GM19328 (cell line): ENCODE measurements around the gene ZYG11B.
"Not testable (repeated sequence)": the region's sequence is repeated elsewhere in the genome, so short reads cannot be mapped to it uniquely, and the experiment has no call there.

Experiments used
- ATAC-seq: cut with Tn5 transposase; IDR thresholded peaks from one replicate; pipeline ENCODE4 v1.9.1; 2021; ENCODE audit warnings: mild to moderate bottlenecking, moderate library complexity; ENCODE audit not compliant: unreplicated experiment

ZYG11B gene

DNA sequence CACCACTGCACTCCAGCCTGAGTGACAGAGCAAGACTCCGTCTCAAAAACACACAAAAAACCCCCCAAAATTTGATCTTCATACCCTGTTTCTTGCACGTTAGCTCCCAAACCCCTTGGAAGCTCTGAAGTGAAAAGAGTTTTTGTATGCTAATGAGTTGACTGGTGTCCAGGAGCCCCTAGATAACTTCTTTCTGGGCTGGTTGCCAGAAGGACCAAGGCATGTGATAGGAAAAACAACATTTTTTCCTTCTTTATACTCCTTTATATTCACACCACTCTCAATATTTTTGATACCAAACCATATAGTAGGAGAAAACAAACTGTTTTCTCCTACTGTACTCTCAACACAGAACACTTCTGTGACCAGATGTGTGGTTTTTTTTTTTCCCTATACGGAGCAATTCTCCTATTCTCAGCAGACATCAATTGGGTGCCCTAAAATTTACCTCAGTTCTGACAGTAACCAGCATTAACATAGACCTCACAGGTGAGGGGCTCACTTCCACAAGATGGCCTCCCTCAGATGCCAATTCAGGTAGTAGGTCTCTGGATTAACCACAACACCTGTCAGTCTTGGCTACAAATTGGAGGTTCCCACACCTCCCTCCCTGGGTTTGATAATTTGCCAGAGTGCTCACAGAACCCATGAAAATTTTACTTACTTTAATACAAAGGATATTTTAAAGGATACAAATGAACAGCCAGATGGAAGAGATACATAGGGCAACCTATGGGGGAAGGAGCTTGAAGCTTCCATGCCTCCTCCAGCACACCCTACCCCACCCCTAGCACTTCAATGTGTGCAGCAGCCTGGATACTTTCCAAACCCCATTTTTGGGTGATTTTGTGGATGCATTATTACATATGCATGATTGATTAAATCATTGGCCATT, 25.6 kb downstream of the ZYG11B start:
- no peak for ATAC-seq

DNA sequence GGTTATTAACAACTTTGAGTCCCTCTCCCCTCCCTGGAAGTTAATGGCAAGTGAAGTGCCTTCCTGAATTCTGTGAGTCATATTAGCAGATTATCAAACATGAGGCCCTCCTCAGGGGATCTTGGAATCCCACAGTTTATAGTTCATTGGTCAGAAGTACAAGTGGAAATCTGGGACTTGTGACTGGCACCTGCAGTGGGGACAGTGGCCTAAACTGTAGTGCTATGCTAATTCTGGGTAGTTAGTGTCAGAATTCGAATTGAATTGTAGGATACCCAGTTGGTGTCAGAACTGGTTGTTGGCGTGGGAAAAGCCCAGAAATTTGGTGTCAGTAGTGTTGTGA, 26.2 kb downstream of the ZYG11B start:
- no peak for ATAC-seq

DNA sequence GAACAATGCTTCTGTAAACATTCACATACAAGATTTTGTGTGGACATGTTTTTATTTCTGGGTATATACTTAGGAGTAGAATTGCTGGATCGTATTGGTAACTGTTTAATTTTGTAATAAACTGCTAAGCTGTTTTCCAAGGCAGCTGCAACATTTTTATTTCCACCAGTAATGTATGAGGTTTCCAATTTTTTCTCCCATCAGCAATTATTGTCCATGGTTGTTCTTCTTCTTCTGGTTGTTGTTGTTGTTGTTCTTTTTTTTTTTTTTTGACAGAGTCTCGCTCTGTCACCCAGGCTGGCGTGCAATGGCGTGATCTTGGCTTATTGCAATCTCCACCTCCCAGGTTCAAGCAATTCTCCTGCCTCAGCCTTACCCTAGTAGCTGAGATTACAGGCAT, 26.9 kb downstream of the ZYG11B start:
- ATAC-seq, result no peak

DNA sequence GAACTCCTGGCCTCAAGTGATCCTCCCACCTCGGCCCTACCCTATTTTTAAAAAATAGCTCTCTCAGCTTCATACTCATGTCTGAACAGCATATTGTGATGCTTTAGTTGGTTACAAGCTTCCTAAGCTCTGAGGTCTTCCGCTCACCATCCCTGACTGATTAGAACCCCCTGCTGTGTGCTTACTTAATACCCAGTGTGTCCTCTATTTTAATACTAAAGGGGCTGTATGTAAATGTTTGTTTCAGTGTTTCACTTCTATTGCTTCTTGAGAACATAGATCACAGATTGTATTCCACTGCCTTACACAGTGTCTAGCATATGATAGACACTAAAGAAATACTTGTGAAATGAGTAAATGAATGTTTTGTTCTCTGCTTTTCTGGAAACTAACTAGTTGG, 29.8 kb downstream of the ZYG11B start:
- ATAC-seq, result no peak

DNA sequence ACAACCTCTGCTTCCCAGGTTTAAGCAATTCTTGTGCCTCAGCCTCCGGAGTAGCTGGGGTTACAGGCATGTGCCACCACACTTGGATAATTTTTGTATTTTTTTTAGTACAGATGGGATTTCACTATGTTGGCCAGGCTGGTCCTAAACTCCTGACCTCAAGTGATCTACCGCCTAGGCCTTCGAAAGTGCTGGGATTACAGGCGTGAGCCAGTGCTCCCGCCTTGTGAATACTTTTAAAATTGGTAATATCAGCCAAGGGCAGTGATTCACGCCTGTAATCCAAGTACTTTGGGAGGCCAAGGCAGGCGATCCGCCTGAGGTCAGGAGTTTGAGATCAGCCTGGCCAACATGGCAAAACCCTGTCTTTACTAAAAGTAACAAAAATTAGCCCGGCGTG, 33.7 kb downstream of the ZYG11B start:
- no peak for ATAC-seq

DNA sequence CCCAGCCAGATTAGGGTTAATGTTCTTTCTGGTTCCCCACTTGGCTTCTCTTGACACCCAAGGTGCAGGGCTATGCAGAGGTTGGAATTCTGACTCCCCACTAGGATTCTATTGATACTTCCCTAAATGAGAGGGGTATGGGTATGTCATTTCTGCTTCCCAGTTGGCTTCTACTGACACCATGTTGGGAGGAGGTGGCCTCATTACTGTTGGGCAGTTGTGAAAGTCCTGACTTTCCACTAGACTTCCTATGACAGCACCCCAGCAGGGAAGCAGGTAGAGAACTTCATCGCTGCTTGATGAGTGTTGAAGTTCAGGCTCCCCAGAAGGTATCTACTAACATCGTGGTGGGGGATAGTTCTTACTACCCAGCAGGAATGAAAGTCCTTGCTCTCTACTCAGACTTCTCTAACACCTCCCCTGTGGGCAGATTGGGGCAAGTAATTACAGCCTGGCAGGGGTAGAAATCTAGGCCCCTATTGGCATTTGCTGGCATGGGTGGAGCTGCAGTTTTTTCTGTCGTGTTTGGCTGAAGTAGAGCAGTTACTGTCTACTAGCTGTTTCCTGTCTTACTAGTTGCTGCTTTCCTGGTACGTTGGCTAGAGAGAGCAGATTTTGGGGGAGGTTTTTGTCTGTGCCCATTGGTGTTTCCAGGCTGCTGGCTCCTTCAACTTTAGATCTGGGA, 41.5 kb downstream of the ZYG11B start:
- no peak for ATAC-seq

DNA sequence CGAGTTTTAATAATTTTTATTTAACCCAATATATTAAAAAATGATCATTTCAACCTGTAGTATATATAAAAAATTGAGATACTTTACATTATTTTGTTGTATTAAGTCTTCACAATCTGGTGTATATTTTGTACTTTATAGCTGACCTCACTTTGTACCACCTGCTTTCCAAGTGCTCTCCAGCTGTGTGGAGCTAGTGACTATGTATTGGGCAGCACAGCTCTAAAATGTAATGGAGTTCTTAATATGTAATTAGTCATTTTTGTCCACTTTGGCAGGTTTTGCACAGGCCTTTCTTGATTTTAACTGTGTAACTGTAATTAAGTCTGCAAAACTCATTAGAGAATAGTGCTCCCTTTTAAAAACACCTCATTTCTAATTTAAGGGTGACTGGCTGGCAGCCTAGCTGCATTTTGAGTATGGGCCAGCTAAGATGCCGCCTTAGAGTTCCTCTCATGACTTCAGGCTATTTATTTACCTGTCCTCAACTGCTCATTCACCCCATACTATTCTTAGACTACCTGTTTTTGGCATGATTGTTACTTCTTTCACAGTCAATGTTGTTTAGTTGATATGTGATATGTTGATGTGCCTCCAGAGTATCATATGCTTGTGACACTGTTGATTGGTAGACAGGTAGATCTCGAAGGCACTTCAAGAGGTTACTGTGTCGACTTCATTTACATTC, 43.2 kb downstream of the ZYG11B start:
- no peak for ATAC-seq

DNA sequence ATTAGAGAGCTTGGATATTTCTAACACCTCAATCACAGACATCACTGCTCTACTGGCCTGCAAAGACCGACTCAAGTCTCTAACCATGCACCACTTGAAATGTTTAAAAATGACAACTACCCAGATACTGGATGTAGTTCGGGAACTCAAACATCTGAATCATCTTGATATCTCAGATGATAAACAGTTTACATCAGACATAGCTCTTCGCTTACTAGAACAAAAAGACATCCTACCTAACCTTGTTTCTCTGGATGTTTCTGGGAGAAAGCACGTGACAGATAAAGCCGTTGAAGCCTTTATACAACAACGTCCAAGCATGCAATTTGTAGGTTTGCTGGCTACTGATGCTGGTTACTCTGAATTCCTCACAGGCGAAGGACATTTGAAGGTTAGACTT, 45.1 kb downstream of the ZYG11B start:
- no peak for ATAC-seq

DNA sequence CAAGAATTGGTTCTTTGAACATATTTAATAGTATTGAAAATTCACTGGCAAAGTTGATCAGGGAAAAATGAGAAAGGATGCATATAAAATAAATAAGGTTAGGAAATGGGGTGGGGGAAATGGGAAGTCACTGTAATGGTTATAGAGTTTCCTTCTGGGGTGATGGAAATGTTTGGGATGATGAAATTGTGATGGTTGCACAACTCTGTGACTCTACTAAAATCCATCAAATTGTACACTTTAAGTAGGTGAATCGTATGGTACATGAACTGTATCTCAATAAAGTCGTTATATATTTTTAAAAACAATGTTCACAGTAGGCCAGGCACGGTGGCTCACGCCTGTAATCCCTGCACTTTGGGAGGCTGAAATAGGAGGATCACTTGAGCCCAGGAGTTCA, 59.9 kb downstream of the ZYG11B start:
- ATAC-seq, result no peak

DNA sequence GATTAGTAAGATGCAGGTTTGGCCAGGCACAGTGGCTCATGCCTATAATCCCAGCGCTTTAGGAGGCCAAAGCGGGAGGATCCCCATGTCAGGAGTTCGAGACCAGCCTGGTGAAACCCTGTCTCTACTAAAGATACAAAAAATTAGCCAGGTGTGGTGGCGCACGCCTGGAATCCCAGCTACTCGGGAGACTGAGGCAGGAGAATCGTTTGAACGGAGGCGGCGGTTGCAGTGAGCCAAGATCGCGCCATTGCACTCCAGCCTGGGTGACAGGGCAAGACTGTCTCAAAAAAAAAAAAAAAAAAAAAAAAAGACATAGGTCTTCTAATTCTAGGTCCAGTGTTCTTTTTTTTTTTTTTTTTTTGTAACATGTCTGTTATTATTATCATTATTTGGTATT, 64.2 kb downstream of the ZYG11B start:
- ATAC-seq, result not testable (repeated sequence)

DNA sequence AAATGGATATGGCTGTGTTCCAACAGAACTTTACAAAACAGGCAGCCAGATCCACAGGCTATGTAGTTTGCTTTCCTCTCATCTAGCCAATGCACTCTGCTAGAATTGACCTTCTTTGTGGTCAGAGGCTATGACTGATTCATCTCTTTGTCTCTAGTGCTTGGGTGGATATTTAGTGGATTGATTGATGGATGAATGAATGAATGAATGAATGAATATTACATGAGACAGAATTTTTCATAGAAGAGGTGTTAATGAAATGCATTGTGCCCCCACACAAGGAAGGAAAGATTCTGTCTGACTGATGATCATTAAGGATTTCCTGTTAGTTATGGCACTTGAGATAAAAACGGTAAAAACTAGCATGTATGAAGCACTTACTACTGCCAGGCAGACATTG, 65.8 kb downstream of the ZYG11B start:
- no peak for ATAC-seq

DNA sequence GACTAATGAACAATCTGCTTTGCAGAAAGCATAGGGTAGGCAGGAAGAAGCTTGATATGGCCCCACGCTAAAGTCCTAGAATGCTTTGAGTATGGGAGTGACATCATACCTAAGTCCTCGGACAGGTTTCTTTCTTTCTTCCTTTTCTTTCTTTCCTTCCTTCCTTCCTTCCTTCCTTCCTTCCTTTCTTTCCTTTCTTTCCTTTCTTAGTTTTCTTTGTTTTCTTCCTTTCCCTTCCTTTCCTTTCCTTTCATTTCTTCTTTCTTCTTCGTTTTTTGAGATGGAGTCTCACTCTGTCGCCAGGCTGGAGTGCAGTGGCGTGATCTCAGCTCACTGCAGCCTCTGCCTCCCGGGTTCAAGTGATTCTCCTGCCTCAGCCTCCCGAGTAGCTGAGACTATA, 67.5 kb downstream of the ZYG11B start:
- not testable (repeated sequence) for ATAC-seq

DNA sequence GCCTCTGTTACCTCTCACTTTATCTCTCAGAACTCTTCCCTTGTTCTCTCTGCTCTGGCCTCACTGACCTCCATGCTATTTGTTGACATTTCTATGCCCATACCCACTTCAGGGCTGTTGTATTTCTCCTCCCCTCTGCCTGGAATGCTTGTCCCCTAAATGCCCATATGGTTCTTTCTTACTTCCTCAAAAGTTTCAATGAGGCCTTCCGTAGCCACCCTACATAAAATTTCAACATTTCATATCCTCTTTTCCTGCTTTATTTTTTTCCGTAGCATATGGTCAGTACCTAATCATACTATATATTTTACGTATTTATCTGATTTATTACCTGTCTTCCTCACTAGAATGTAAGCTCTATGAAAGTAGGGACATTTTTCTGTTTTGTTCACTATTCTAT, 69.2 kb downstream of the ZYG11B start:
- ATAC-seq, result no peak

DNA sequence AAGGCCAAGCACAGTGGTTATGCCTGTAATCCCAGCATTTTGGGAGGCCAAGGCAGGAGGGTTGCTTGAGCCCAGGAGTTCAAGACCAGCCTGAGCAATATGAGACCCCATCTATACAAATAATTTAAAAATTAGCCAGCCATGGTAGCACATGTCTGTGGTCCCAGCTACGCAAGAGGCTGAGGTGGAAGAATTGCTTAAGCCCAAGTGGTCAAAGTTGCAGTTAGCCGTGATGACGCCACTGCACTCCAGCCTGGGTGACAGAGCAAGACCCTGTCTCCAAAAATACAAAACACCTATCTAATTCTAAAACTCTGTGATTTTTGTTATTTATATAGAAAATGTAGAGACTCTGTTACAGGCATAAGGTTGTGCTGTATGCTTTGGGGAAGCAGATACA, 72.1 kb downstream of the ZYG11B start:
- ATAC-seq, result no peak

DNA sequence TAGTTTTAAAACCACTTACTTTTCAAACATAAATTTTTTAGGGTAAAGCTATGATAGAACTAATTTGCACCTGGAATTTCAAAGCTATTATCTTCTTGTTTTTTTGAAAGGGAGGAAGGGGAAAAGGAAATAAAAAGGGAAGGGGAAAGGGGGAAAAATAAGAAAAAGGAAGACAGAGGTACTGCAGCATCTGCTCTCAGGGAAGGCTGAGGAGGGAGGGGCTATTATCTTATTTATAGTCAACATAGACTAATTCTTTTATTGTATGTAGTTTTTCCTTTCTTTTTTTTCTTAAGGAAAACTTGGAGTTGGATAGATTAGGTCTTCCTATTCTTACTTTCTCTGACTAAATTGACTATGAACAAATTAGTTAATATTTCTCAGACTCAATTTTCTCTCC, 74.8 kb downstream of the ZYG11B start:
- no peak for ATAC-seq

DNA sequence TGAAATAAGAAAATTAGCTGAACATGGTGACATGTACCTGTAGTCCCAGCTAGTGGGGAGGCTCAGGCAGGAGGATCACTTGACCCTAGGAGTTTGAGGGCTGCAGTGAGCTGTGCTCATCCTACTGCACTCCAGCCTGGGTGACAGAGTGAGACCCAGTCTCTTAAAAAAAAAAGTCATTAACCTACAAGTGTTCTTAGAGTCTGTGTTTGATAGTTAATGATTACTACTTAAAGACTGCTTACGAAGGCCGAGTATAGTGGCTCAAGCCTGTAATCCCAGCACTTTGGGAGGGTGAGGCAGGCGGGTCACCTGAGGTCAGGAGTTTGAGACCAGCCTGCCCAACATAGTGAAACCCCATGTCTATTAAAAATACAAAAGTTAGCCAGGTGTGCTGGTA, 77.8 kb downstream of the ZYG11B start:
- ATAC-seq, result not testable (repeated sequence)

DNA sequence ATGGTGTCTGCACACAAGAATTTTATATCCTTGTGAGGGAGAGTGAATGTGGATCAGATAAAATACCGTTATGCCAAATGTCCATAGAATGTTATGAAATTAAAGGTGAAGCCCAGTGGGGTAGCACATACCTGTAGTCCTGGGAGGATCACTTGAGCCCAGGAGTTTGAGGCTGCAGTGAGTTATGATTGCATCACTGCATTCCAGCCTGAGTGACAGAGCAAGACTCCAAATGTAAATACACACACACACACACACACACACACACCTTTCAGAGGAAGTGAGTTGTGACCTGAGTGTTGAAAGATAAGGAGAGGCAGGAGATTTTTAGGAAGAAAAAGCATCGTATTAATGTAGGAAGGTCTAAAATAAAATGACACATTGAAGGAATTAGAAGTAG, 88.2 kb downstream of the ZYG11B start:
- ATAC-seq, result no peak

DNA sequence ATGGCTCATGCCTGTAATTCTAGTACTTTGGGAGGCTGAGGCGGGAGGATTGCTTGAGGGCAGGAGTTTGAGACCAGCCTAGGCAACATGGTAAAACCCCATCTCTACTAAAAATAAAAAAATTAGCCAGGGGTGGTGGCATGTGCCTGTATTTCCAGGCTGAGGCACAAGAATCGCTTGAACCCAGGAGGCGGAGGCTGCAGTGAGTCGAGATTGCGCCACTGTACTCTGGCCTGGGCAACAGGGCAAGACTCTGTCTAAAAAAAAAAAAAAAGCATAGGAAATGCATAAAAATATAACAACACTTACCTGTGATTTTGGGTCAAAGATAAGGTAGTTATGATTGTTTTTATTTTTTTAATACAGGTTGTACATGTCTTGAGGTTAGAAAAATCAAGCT, 94.6 kb downstream of the ZYG11B start:
- not testable (repeated sequence) for ATAC-seq

DNA sequence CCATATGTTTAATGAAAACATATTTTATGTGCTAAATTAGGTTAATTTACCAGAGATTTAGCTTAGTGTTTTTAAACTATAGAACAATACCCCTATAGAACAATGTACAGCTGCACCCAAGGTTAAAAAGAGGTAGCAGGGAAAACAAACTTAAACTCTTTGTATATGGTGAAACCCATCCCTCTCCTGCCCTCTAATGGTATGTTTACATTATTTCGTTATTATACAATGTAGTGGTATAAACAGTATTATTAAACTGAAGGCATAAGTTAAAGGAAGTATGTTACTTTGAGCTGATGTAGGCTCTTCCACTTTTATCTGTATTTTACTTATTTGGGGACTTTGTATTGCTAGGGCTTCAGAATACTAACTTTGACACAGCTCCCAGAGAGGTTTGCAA, 99.6 kb downstream of the ZYG11B start:
- no peak for ATAC-seq

DNA sequence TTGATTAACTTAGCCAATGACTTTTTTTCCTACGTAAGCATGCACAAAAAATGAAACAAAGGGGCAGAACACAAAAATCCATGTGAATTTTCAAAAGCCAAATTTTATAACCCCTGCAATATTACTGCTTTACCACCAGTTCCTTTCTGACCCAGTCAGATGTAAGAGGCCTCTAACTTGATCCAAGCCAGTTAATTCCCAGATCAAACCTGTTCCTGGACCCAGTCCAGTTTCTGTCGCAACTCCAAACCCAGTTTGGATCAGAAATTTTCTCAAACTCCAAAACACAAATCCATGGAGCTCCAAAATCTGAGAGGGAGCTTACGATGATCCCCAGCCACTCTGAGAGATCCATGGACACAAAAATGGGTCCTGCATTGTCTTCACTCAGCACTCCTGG, 108.5 kb downstream of the ZYG11B start:
- no peak for ATAC-seq

DNA sequence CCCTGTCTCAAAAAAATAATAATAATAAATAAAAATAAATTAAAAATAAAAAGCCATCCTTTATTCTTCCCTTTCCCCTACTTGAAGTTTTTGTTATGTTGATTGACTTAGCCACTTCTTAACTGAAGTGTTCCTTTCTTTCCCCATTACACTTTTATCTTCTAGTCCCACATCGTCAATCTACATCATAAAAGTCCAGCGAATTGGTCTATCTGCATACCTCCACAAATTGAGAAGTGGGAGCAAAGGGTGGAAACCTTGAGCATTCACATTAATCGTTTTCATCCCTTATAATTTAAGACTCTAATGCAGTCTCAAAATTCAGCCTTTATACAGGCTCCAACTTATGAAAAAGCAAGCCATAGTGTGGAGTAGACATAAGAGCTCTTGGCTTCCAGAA, 109.8 kb downstream of the ZYG11B start:
- no peak for ATAC-seq

DNA sequence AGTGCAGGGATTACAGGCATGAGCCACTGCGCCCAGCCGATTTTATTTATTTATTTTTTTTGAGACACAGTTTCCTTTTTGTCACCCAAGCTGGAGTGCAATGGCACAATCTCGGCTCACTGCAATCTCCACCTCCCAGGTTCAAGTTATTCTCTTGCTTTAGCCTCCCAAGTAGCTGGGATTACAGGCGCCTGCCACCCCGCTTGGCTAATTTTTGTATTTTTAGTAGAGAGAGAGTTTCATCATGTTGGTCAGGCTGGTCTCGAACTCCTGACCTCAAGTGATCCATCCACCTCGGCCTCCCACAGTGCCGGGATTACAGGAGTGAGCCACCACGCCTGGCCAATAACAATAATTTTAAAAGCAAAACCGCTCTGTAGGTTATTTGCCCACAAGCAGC, 112.9 kb downstream of the ZYG11B start:
- not testable (repeated sequence) for ATAC-seq
